PC-9 (cell line): ENCODE data around the gene PDE3A.

Source experiments
- EZH2 ChIP-seq: fragments of 200-600 bp; sonication (generic); IDR thresholded peaks from 2 replicates; pipeline ENCODE4 v1.8.0; 2017; ENCODE audit warnings: antibody characterized with exemption, low read depth
- TF ChIP-seq, protein P1 (sequence below): fragments of 200-600 bp; sonication (generic); conservative IDR thresholded peaks from 2 replicates; pipeline ENCODE4 v1.6.1; 2017; ENCODE audit warnings: mixed run types, antibody characterized with exemption, mild to moderate bottlenecking, moderate library complexity

GRCh38 chr12:20508359-20508758 lies 140.0 kb downstream of the PDE3A start:
- TF ChIP-seq, protein P1, sequence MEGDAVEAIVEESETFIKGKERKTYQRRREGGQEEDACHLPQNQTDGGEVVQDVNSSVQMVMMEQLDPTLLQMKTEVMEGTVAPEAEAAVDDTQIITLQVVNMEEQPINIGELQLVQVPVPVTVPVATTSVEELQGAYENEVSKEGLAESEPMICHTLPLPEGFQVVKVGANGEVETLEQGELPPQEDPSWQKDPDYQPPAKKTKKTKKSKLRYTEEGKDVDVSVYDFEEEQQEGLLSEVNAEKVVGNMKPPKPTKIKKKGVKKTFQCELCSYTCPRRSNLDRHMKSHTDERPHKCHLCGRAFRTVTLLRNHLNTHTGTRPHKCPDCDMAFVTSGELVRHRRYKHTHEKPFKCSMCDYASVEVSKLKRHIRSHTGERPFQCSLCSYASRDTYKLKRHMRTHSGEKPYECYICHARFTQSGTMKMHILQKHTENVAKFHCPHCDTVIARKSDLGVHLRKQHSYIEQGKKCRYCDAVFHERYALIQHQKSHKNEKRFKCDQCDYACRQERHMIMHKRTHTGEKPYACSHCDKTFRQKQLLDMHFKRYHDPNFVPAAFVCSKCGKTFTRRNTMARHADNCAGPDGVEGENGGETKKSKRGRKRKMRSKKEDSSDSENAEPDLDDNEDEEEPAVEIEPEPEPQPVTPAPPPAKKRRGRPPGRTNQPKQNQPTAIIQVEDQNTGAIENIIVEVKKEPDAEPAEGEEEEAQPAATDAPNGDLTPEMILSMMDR: no peak
- TF ChIP-seq EZH2: no peak
